Gastroesophageal sphincter (tissue), 4 donors: ENCODE data around the gene MRGPRX3. TPM values are rescaled to one million over a fixed set of nuclear protein-coding genes. Genes with fewer than 3 reads are reported as not detected.

Experiments
- ATAC-seq: fragments of 150-250 bp; one replicate; pipeline ENCODE4 v1.9.1; 2016; ENCODE audit warnings: mild to moderate bottlenecking, moderate library complexity
- H3K27ac ChIP-seq, 4 donors: fragments of 200-600 bp; sonication (generic) in 3 of 4; 1 replicate in 3 of 4; 2 replicates in 1 of 4; pipeline ENCODE4 v1.5.1; 2016 to 2019
- H3K27me3 ChIP-seq: fragments of 200-600 bp; sonication (generic); one replicate; pipeline ENCODE4 v1.5.1; 2019
- H3K36me3 ChIP-seq, 2 donors: fragments of 200-600 bp; sonication (generic); one replicate each; pipeline ENCODE4 v1.5.1; 2019; ENCODE audit warnings: control low read depth in 1 of 2
- H3K4me1 ChIP-seq, 3 donors: fragments of 200-600 bp; sonication (generic); 1 replicate in 2 of 3; 2 replicates in 1 of 3; pipeline ENCODE4 v1.5.1; 2016 to 2019; ENCODE audit warnings: control low read depth in 2 of 3
- H3K4me3 ChIP-seq, 2 donors: fragments of 200-600 bp; sonication (generic); one replicate each; pipeline ENCODE4 v1.5.1; 2019; ENCODE audit warnings: mild to moderate bottlenecking in 1 of 2, moderate library complexity in 1 of 2
- H3K9me3 ChIP-seq, 3 donors: fragments of 200-600 bp; sonication (generic); one replicate each; pipeline ENCODE4 v1.5.1; 2017 to 2019; ENCODE audit warnings: control low read depth in 2 of 3
- EP300 ChIP-seq: sonication (generic); formaldehyde crosslinking; IDR thresholded peaks from one replicate; pipeline ENCODE4 v1.6.1; 2017; ENCODE audit warnings: antibody characterized with exemption, mild to moderate bottlenecking
- POLR2A ChIP-seq, 2 donors: fragments of 450-650 bp; IDR thresholded peaks; one replicate each; pipeline ENCODE4 v1.6.1; 2017; ENCODE audit warnings: antibody characterized with exemption in 2 of 2, mild to moderate bottlenecking in 2 of 2, moderate library complexity in 1 of 2
- POLR2AphosphoS5 ChIP-seq: sonication (generic); formaldehyde crosslinking; IDR thresholded peaks from one replicate; pipeline ENCODE4 v1.6.1; 2017; ENCODE audit warnings: antibody characterized with exemption
- WGBS, 2 donors: methylation state at CpG; one replicate each; pipeline ENCODE4 v1.1.5; 2018; ENCODE audit warnings: low coverage in 1 of 2; 5-methylcytosine and 5-hydroxymethylcytosine counted together
- total RNA-seq, 4 donors: library from RNA; depleted of rRNA; stranded (reverse); fragments of >200 nt; gene quantifications; one replicate each; pipeline ENCODE4 v1.1.0, GENCODE V29; 2016
- TF ChIP-seq, protein P1 (sequence below), 4 experiments: fragments of 200-600 bp in 2 of 4; fragments of 450-650 bp in 2 of 4; sonication (generic) in 1 of 4; IDR thresholded peaks; one replicate each; pipeline ENCODE4 v1.5.1; 2017 to 2019; ENCODE audit warnings: antibody characterized with exemption in 4 of 4, mild to moderate bottlenecking in 2 of 4, moderate library complexity in 2 of 4

The MRGPRX3 gene
- total RNA-seq, 4 donors from 2014 or later = 0.31 TPM; not detected in 3

GRCh38 chr11:18100926-18101656 is 31.3 kb upstream of the MRGPRX3 start:
- WGBS, 2 donors = 72% methylated on average over 5 of the region's 6 CpGs; no CpG with 5 or more reads in 1 of the 2 donors
- Histone ChIP-seq H3K27ac (no peak overlapping the region), H3K27me3 (no peaks in the 10 kb centered on the region), H3K4me3 (no peak overlapping the region), H3K4me1 (peaks cover 4 to 18% (median 4%) of the 10 kb centered on the region in 3 donors), H3K36me3 (peaks cover 0 to 64% of the 10 kb centered on the region in 2 donors), H3K9me3 (no peaks in the 10 kb centered on the region)
- TF ChIP-seq EP300 = no peak
- no peak for TF ChIP-seq POLR2AphosphoS5
- no peak for TF ChIP-seq POLR2A (IDR thresholded peaks at IDR 0.05)
- TF ChIP-seq, protein P1, sequence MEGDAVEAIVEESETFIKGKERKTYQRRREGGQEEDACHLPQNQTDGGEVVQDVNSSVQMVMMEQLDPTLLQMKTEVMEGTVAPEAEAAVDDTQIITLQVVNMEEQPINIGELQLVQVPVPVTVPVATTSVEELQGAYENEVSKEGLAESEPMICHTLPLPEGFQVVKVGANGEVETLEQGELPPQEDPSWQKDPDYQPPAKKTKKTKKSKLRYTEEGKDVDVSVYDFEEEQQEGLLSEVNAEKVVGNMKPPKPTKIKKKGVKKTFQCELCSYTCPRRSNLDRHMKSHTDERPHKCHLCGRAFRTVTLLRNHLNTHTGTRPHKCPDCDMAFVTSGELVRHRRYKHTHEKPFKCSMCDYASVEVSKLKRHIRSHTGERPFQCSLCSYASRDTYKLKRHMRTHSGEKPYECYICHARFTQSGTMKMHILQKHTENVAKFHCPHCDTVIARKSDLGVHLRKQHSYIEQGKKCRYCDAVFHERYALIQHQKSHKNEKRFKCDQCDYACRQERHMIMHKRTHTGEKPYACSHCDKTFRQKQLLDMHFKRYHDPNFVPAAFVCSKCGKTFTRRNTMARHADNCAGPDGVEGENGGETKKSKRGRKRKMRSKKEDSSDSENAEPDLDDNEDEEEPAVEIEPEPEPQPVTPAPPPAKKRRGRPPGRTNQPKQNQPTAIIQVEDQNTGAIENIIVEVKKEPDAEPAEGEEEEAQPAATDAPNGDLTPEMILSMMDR (IDR thresholded peaks at IDR 0.05) = no peak
- ATAC-seq = no peak

DNA sequence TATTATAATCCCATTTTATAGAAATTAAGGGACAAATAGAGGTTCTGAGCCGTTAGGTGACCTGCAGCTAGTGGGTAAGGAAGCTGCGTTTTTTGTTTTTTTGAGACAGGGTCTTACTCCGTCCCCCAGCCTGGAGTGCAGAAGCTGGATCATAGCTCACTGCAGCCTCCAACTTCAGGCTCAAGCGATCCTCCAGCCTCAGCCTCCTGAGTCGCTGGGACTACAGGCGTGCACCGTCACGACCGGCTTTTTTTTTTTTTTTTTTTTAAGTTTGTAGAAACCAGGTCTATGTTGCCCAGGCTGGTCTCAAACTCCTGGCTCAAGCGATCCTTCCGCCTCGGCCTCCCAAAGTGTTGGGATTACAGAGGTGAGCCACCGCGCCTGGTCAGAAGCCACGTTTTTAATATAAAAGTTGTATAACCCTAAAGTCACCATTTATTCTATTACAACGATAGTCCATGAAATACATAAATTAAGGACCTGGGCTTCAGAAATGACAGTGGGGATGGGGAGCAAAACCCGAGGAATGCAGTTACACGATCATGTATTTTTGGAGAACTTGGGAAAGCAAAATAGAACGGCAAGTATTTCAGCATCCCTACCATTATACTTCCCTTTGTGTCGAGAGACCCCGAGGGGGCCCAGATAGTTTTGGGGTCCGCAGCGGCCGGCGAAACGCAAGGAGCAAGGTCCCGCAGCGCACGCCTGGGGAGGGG is 27.1 kb upstream of the MRGPRX3 start:
- peak overlapping the region; percentile 39 to 84 (median 74) for H3K27ac ChIP-seq
- no peaks in the 10 kb centered on the region for H3K9me3 ChIP-seq
- ATAC-seq = no peak
- peaks cover 0 to 29% of the 10 kb centered on the region in 2 donors for H3K36me3 ChIP-seq
- WGBS, 2 donors = 18 to 19% methylated on average over 22 to 24 of the region's 29 CpGs
- TF ChIP-seq EP300 (no peak), POLR2A (IDR thresholded peaks at IDR 0.05) (no peak), POLR2AphosphoS5 (no peak)
- TF ChIP-seq, protein P1 (IDR thresholded peaks at IDR 0.05) = no peak
- H3K27me3 ChIP-seq = no peaks in the 10 kb centered on the region
- peaks cover 4 to 25% (median 4%) of the 10 kb centered on the region in 3 donors for H3K4me1 ChIP-seq
- peak overlapping the region; percentile 88 to 100 for H3K4me3 ChIP-seq

DNA sequence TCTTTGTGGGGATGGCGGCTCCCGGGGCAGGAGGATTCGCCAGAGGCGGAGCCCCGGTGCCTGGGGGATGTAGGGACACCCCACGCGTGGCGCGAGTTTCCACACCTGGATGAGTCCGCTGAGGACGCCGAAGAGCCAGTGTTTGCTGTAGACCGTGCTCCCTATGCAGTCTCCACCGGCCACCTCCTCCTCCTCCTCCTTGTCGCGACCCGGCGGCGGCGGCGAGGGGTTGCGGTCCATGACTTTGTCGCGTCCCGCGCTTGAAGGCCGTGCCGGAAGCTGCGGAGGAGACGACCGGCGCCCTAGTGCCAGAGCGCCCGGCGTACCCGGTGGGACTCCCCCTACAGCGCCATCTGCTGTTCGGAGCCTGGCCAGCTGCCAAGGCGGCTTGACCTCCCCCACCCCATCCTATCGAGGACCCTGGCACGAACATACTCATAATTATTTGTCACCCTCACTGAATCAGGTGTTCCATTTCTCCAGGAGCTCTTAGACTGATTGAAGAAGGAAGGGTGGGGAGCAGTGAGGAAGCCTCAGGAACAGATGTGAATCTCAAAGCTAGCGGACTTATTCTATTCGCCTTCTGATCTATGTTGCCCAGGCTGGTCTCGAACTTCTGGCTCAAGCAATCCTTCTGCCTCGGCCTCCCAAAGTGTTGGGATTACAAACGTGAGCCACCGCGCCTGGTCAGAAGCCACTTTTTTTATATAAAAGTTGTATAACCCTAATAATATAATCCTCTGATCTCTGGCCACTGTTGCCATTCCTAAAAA is 26.4 kb upstream of the MRGPRX3 start, which contains the start of gene SAAL1:
Gene SAAL1 (minus strand): TSS at position 281 of the 773 bp plus-strand sequence. CDS start 41 bp downstream, at position 240.
- H3K27me3 ChIP-seq = peaks cover 3% of the 10 kb centered on the region
- peaks cover 0 to 26% of the 10 kb centered on the region in 2 donors for H3K36me3 ChIP-seq
- peak within 1 kb of the TSS; percentile 88 to 100 for H3K4me3 ChIP-seq
- H3K27ac ChIP-seq = peak within 1 kb of the TSS; percentile 39 to 84 (median 74)
- 9 to 13% methylated on average over 11 to 12 of the region's 48 CpGs for WGBS, 2 donors
- H3K4me1 ChIP-seq = peaks cover 4 to 25% (median 4%) of the 10 kb centered on the region in 3 donors
- no peaks in the 10 kb centered on the region for H3K9me3 ChIP-seq
- TF ChIP-seq, protein P1 (IDR thresholded peaks at IDR 0.05) = peak; percentile 38 to 83 (median 44)
- TF ChIP-seq POLR2A (IDR thresholded peaks at IDR 0.05) (peak; percentile 33 to 52), POLR2AphosphoS5 (peak; percentile 64), EP300 (no peak)
- peak; percentile 90 for ATAC-seq

- Histone ChIP-seq H3K27me3 (peaks cover 7% of the 10 kb centered on the region), H3K36me3 (peaks cover 0 to 19% of the 10 kb centered on the region in 2 donors), H3K27ac (no peak overlapping the region), H3K4me1 (peaks cover 4 to 25% (median 4%) of the 10 kb centered on the region in 3 donors), H3K9me3 (no peaks in the 10 kb centered on the region), H3K4me3 (no peak overlapping the region)
- 79 to 86% methylated on average over 7 to 9 of the region's 9 CpGs for WGBS, 2 donors
- no peak for ATAC-seq
- no peak for TF ChIP-seq POLR2AphosphoS5
- TF ChIP-seq EP300 = no peak
- no peak for TF ChIP-seq POLR2A (IDR thresholded peaks at IDR 0.05)
- TF ChIP-seq, protein P1 (IDR thresholded peaks at IDR 0.05) = no peak
These were observed 25.7 kb upstream of the MRGPRX3 start for GRCh38 chr11:18106688-18107087.
